IPS-18c (cell line): ENCODE data around the gene UBXN7.
"Not testable (repeated sequence)": the region's sequence is repeated elsewhere in the genome, so short reads cannot be mapped to it uniquely, and the experiment has no call there.

Source experiments
- H3K4me3 ChIP-seq: 2 replicates; pipeline ENCODE4 v1.7.0; 2013; ENCODE audit warnings: low read depth, mild to moderate bottlenecking, low read length, moderate library complexity; ENCODE audit not compliant: insufficient read depth
- H3K9me3 ChIP-seq: one replicate; pipeline ENCODE4 v1.6.1; 2013; ENCODE audit warnings: mild to moderate bottlenecking, low read length, moderate library complexity; ENCODE audit not compliant: control insufficient read depth, insufficient read depth

UBXN7 gene

DNA sequence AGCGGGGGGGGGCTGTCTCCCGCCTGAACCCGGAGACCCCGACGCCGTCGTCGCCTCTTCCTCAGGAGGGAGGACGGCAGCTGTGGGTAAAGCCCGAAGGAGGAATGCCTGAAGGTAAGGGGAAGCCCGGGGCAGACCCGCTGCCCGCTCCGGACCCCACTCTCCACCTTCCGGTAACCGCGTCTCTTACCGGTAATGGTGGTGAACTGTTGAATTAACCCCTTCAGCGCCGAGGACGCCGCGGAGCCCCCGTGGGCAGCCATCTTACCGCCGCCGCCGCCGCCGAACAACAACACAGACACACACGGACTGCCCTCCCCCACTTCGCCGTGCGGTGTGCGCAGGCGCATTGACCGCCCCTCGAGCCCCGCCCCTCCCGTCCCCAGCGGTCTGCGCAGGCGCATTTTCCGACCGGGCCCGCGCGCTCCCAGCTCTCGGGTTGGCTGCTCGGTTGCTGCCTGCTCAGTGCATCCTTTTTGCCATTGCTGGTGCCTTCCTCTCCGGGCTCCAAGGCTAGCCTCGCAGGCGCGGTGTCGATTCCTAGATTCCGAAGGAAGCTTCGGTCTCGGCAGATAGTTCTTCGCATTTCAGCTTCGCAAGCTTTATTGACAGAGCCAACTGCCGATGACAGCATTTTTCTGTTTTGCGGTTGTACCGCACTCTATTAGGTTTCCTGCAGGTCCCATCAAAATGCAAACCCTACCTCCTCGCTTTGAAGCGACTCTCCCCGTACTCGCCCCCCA lies at the start of gene UBXN7:
TSS of gene UBXN7 (minus strand) at position 291 of the 743 bp plus-strand sequence. CDS start at position 263, 28 bp downstream.
- Histone ChIP-seq H3K9me3 (no peaks in the 10 kb centered on the region), H3K4me3 (peak within 1 kb of the TSS; percentile 94)

DNA sequence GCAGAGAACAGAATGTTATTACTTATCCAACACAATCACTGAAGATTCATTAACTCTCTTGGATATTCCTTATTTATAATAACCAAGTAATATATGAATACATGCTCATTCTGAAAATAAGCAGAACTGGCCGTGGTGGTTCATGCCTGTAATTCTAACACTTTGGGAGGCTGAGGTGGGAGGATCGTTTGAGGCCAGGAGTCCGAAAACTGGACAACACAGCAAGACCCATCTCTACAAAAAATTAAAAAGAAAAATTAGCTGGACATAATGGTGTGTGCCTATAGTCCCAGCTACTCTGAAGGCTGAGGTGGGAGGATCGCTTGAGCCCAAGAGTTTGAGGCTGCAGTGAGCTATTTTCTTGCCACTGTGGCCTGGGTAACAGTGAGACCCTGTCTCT lies 45.5 kb upstream of the UBXN7 start:
- no peaks in the 10 kb centered on the region for H3K9me3 ChIP-seq
- H3K4me3 ChIP-seq, result no peak overlapping the region

DNA sequence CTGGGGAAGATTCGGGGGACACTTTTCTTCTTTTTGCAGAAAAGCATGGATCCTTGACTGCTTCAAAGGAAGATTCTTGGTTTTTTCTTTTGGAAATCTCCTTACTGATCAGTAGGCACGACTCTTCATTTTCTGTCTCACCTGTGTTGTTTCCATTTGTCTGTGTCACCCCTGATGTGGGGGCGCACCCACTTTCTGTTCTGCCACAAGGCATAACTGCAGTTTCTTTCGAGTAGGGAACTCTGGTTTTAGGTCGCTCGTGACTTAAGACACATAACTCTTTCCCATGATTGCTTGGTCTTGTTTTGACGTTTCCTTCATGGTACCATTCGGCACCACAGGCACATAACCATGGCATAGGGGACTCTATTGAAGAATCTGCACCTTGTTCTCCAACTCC lies 40.1 kb upstream of the UBXN7 start:
- no peaks in the 10 kb centered on the region for H3K9me3 ChIP-seq
- no peak overlapping the region for H3K4me3 ChIP-seq

DNA sequence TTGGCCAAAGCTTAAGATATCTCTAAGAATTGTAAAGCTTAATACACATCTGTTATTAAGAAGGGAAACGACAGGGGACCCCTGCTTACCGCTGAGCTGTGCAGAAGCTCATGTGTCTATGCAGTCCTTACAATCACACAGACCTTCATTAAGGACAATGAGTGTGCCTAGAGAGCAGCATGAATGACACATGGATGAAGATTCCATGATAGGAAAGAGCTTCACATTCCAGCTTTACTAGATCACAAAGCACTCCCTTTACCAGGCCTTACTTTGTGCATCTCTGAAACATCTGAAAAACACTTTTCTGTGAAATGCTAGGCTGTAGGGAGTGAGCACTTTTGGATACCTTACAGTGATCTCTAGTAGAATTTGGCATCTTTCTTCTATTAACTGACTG lies 39.3 kb upstream of the UBXN7 start:
- H3K9me3 ChIP-seq, result no peaks in the 10 kb centered on the region
- no peak overlapping the region for H3K4me3 ChIP-seq

DNA sequence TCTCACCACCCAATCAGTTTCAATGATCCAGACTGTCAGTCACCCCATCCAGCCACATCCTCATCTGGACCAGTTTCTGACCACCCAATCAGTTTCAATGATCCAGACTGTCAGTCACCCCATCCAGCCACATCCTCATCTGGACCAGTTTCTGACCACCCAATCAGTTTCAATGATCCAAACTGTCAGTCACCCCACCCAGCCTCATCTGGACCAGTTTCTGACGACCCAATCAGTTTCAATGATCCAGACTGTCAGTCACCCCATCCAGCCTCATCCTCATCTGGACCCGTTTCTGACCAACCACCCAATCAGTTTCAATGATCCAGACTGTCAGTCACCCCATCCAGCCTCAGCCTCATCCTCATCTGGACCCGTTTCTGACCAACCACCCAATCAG lies 38.0 kb upstream of the UBXN7 start:
- H3K4me3 ChIP-seq, H3K9me3 ChIP-seq: not testable (repeated sequence)

DNA sequence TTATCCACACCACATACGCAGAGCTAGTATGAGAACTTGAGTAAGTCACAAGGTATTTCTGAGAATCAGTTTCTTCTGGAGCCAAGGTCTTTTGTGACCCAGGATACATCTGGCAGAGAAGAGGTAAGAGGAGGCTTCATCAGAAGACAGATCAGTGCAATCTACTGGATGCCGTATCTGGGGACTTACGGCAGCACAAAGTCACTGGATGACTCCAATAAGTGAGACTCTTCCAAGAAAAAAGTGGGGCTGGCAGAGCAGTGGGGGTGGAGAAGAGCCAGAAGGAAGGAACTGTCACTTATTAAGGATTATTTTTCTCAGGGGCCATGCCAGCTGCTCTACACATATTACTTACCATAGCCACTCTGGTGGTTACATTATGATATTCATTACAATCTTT lies 31.6 kb upstream of the UBXN7 start:
- Histone ChIP-seq H3K4me3 (no peak overlapping the region), H3K9me3 (no peaks in the 10 kb centered on the region)

- H3K4me3 ChIP-seq, result no peak overlapping the region
Measured at GRCh38 chr3:196463478-196463756, 31.2 kb upstream of the UBXN7 start.

GRCh38 chr3:196462680-196463477 lies 30.7 kb upstream of the UBXN7 start:
- H3K4me3 ChIP-seq, H3K9me3 ChIP-seq: not testable (repeated sequence)

More at GRCh38 chr3:196463478-196463756, 31.2 kb upstream of the UBXN7 start:
- H3K9me3 ChIP-seq, result no peaks in the 10 kb centered on the region

DNA sequence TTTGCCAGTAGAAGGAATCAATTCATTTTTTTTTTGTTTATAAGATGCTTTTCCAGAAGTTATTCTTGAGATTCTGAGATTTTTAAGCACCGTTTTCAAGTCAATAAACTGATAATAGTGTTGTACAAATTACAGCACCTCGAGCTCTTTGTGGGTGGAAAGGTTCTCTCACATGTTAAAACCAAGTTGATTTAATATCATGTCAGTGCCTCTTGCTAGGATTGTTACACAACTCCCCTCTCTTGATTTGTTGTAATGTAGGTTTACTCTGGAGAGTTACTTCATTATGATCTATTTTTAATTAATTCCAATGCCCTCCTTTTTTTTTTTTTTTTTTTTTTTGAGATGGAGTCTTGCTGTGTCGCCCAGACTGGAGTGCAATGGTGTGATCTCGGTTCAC lies 25.8 kb upstream of the UBXN7 start:
- Histone ChIP-seq H3K9me3 (no peaks in the 10 kb centered on the region), H3K4me3 (no peak overlapping the region)

DNA sequence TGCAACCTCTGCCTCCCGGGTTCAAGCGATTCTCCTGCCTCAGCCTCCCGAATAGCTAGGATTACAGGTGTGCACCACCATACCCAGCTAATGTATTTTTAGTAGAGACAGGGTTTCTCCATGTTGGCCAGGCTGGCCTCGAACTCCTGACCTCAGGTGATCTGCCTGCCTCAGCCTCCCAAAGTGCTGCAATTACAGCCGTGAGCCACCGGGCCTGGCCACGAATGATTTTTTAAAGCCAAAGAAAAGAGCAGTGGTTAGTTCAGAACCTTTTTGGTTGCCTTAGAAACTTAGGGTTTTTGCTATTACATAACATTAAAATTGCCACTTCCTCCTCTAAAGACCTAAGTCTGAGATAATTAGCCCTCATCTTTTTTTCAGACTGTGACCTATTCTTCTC lies 25.2 kb upstream of the UBXN7 start:
- not testable (repeated sequence) for H3K4me3 ChIP-seq, H3K9me3 ChIP-seq

GRCh38 chr3:196454935-196455334 lies 22.7 kb upstream of the UBXN7 start:
- Histone ChIP-seq H3K9me3 (no peaks in the 10 kb centered on the region), H3K4me3 (no peak overlapping the region)

GRCh38 chr3:196445391-196445790 lies 13.2 kb upstream of the UBXN7 start:
- not testable (repeated sequence) for H3K4me3 ChIP-seq, H3K9me3 ChIP-seq

GRCh38 chr3:196444500-196444894 lies 12.3 kb upstream of the UBXN7 start:
- no peaks in the 10 kb centered on the region for H3K9me3 ChIP-seq

DNA sequence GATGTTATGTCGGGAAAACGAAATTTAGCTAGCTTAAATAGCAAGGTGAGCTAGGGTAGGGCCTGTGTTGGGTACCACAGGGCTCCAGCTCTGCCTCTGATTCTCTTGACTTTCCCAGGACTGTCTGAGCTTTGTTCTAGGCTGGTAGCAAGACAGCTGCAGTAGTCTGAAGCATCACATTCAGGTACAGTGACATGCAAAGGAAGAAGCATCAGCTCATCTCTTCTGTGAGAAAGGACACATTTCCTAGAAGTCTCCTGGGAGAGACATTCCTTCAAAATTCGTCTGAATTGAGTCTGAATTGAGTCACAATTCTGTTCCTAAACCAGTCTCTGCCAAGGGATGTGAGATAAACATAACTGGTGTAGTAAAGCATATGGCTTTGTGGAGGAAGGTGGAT lies 8.5 kb upstream of the UBXN7 start:
- Histone ChIP-seq H3K4me3 (no peak overlapping the region), H3K9me3 (no peaks in the 10 kb centered on the region)

More at GRCh38 chr3:196444500-196444894, 12.3 kb upstream of the UBXN7 start:
- H3K4me3 ChIP-seq, result no peak overlapping the region

DNA sequence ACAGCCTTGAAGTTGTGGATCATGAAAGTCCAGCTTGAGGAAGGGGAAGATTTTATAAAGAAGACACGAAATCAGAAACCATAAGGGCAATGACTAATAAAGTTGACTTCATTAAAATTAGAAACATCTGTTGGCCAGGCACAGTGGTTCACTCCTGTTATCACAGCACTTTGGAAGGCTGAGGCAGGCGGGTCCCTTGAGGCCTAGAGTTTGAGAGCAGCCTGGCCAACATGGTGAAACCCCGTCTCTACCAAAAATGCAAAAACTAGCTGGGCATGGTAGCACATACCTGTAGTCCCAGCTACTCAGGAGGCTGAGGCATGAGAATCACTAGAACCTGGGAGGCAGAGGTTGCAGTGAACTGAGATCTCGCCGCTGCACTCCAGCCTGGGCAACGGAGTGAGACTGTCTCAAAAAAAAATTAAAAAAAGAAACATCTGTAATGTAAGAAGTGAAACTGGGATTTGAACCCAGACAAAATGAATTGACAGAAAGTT lies 7.9 kb upstream of the UBXN7 start:
- Histone ChIP-seq H3K9me3 (no peaks in the 10 kb centered on the region), H3K4me3 (no peak overlapping the region)

GRCh38 chr3:196431181-196432136 lies 768 bp downstream of the UBXN7 start:
- peak overlapping the region; percentile 94 for H3K4me3 ChIP-seq
- H3K9me3 ChIP-seq, result no peaks in the 10 kb centered on the region

DNA sequence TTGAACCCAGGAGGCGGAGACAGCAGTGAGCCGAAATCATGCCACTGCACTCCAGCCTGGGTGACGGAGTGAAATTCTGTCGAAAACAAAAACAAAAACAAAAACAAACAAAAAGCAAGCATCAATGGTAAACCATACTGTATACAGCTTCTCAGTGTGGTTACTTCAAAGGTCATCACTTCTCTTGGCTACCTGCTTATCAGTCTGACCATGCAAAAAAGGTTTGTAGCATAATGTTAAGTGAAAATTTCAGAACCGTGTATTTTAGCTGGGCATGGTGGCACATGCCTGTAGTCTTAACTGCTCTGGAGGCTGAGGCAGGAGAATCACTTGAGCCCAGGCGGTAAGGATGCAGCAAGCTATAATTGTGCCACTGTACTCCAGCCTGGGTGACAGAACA lies 4.2 kb downstream of the UBXN7 start:
- Histone ChIP-seq H3K9me3 (no peaks in the 10 kb centered on the region), H3K4me3 (no peak overlapping the region)
